GM18867 (cell line): Measurements from ENCODE around the gene ENPP1.
"Not testable (repeated sequence)": the region's sequence is repeated elsewhere in the genome, so short reads cannot be mapped to it uniquely, and the experiment has no call there.

Experiments
- ATAC-seq: cut with Tn5 transposase; IDR thresholded peaks from one replicate; pipeline ENCODE4 v1.9.1; 2021; ENCODE audit warnings: mild to moderate bottlenecking, moderate library complexity; ENCODE audit not compliant: unreplicated experiment

ENPP1 gene

GRCh38 chr6:131828080-131828479 is 20.3 kb downstream of the ENPP1 start:
- ATAC-seq: no peak

GRCh38 chr6:131828951-131829350 is 21.1 kb downstream of the ENPP1 start:
- ATAC-seq: no peak

GRCh38 chr6:131831392-131831791 is 23.6 kb downstream of the ENPP1 start:
- no peak for ATAC-seq

- no peak for ATAC-seq
These were observed 24.1 kb downstream of the ENPP1 start for GRCh38 chr6:131831886-131832285.

- no peak for ATAC-seq
These were observed 24.5 kb downstream of the ENPP1 start for GRCh38 chr6:131832363-131832762.

GRCh38 chr6:131838051-131838450 is 30.2 kb downstream of the ENPP1 start:
- no peak for ATAC-seq

- no peak for ATAC-seq
These were observed 31.6 kb downstream of the ENPP1 start for GRCh38 chr6:131839388-131839787.

GRCh38 chr6:131840441-131840840 is 32.6 kb downstream of the ENPP1 start:
- ATAC-seq: no peak

GRCh38 chr6:131840936-131841583 is 33.2 kb downstream of the ENPP1 start:
- no peak for ATAC-seq

- ATAC-seq: no peak
These were observed 35.9 kb downstream of the ENPP1 start for GRCh38 chr6:131843768-131844167.

- no peak for ATAC-seq
These were observed 36.5 kb downstream of the ENPP1 start for GRCh38 chr6:131844243-131844841.

GRCh38 chr6:131846023-131846663 is 38.3 kb downstream of the ENPP1 start:
- no peak for ATAC-seq

- no peak for ATAC-seq
These were observed 39.1 kb downstream of the ENPP1 start for GRCh38 chr6:131846905-131847304.

GRCh38 chr6:131849799-131850198 is 42.0 kb downstream of the ENPP1 start:
- no peak for ATAC-seq

- ATAC-seq: no peak
These were observed 43.4 kb downstream of the ENPP1 start for GRCh38 chr6:131851049-131851769.

GRCh38 chr6:131852200-131852599 is 44.4 kb downstream of the ENPP1 start:
- ATAC-seq: no peak

- no peak for ATAC-seq
These were observed 47.0 kb downstream of the ENPP1 start for GRCh38 chr6:131854803-131855202.

GRCh38 chr6:131858765-131859415 is 51.1 kb downstream of the ENPP1 start:
- no peak for ATAC-seq

- not testable (repeated sequence) for ATAC-seq
These were observed 51.8 kb downstream of the ENPP1 start for GRCh38 chr6:131859658-131860057.

GRCh38 chr6:131861381-131861780 is 53.6 kb downstream of the ENPP1 start:
- no peak for ATAC-seq

- ATAC-seq: no peak
These were observed 54.7 kb downstream of the ENPP1 start for GRCh38 chr6:131862476-131862875.
